HUES64 (cell line): Measurements from ENCODE around the gene BBS4.

ENCODE experiments used
- H3K27ac ChIP-seq: 2 replicates; pipeline ENCODE4 v1.7.0; 2013; ENCODE audit warnings: low read depth, low read length, inconsistent platforms
- H3K27me3 ChIP-seq: 2 replicates; pipeline ENCODE4 v1.6.1; 2013; ENCODE audit warnings: mild to moderate bottlenecking, low read length; ENCODE audit not compliant: insufficient read depth
- H3K36me3 ChIP-seq: 2 replicates; pipeline ENCODE4 v1.6.1; 2013; ENCODE audit warnings: mild to moderate bottlenecking, low read length; ENCODE audit not compliant: insufficient read depth
- H3K4me1 ChIP-seq: 2 replicates; pipeline ENCODE4 v1.6.1; 2013; ENCODE audit warnings: mild to moderate bottlenecking, low read length, moderate library complexity; ENCODE audit not compliant: insufficient read depth
- H3K4me3 ChIP-seq: 2 replicates; pipeline ENCODE4 v1.5.1; 2013; ENCODE audit warnings: mild to moderate bottlenecking, low read length, moderate library complexity
- H3K9ac ChIP-seq: 2 replicates; pipeline ENCODE4 v1.6.1; 2013; ENCODE audit warnings: mild to moderate bottlenecking, low read depth, low read length
- H3K9me3 ChIP-seq: 2 replicates; pipeline ENCODE4 v1.6.1; 2013; ENCODE audit warnings: low read depth, low read length; ENCODE audit not compliant: insufficient read depth
- WGBS: fragments of 150-250, 120-280 bp; methylation state at CpG from one replicate; pipeline ENCODE4 v1.1.7; 2013; ENCODE audit warnings: missing lambda C conversion rate; 5-methylcytosine and 5-hydroxymethylcytosine counted together

BBS4 gene

DNA sequence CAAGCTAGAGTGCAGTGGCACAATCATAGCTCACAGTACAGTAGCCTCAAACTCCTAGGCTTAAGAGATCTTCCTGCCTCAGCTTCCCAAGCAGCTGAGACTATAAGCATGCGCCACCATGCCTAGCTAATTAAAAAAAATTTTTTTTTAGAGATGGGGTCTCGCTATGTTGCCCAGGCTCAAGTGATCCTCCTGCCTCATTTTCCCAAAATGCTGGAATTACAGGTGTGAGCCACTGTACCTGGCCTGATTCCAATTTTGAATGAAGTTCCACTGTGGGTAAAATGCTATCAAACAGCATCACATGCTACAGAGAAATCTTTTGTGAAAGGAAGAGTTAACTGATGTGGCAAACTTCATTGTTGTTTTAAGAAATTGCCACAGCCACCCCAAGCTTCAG, 80.0 kb downstream of the BBS4 start:
- 93% methylated on average over 2 of the region's 2 CpGs for WGBS
- Histone ChIP-seq H3K27ac (no peak overlapping the region), H3K4me1 (no peaks in the 10 kb centered on the region), H3K4me3 (no peak overlapping the region), H3K27me3 (no peaks in the 10 kb centered on the region), H3K36me3 (peaks cover 77% of the 10 kb centered on the region), H3K9ac (no peak overlapping the region), H3K9me3 (peaks cover 26% of the 10 kb centered on the region)

GRCh38 chr15:72766780-72767179, 80.8 kb downstream of the BBS4 start:
- no peak overlapping the region for H3K27ac ChIP-seq
- H3K4me1 ChIP-seq = no peaks in the 10 kb centered on the region
- no peak overlapping the region for H3K4me3 ChIP-seq
- peaks cover 26% of the 10 kb centered on the region for H3K9me3 ChIP-seq
- H3K36me3 ChIP-seq = peaks cover 81% of the 10 kb centered on the region
- H3K9ac ChIP-seq = no peak overlapping the region
- no peaks in the 10 kb centered on the region for H3K27me3 ChIP-seq
- WGBS = 83% methylated on average over 1 of the region's 2 CpGs

DNA sequence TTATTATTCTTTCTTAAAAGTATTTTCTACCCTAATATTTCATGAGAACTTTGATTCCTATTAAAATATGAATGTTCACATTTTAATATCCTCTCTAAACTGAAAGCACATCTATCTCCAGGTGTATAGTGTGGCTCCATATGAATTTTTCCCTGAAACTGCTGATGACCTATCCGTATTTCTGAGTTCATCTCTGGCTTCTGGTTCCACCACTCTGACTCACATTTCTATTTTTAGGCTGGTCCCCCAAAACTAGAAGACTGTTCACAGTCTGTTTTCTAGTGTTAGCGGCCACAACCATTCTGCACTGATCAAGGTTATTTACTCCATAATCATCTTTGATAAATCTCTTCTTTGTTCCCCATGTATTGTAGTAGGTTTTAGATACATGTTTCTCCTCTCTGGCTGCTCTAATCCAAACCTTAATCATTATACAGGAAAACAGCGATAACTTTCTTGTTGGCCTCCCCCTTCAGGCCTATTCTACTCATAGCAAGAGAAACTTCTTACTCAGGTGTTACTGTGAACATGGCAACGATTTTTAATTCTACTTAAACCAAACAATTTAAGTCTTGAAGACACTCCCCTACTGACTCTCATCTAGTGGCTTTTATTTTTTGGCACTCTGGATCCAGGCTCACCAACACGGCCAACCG, 84.8 kb downstream of the BBS4 start:
- Histone ChIP-seq H3K27me3 (no peaks in the 10 kb centered on the region), H3K36me3 (peaks cover 92% of the 10 kb centered on the region), H3K9ac (no peak overlapping the region), H3K4me3 (no peak overlapping the region), H3K27ac (no peak overlapping the region), H3K4me1 (no peaks in the 10 kb centered on the region), H3K9me3 (peaks cover 26% of the 10 kb centered on the region)
- 90% methylated on average over 6 of the region's 6 CpGs for WGBS

GRCh38 chr15:72771329-72771725, 85.3 kb downstream of the BBS4 start:
- 25% methylated on average over 1 of the region's 1 CpG for WGBS
- H3K9me3 ChIP-seq = peaks cover 24% of the 10 kb centered on the region
- no peak overlapping the region for H3K9ac ChIP-seq
- H3K4me1 ChIP-seq = no peaks in the 10 kb centered on the region
- peaks cover 87% of the 10 kb centered on the region for H3K36me3 ChIP-seq
- H3K4me3 ChIP-seq = no peak overlapping the region
- no peaks in the 10 kb centered on the region for H3K27me3 ChIP-seq
- no peak overlapping the region for H3K27ac ChIP-seq

- Histone ChIP-seq H3K36me3 (peaks cover 60% of the 10 kb centered on the region), H3K27me3 (no peaks in the 10 kb centered on the region), H3K4me3 (no peak overlapping the region), H3K9me3 (no peaks in the 10 kb centered on the region), H3K4me1 (no peaks in the 10 kb centered on the region), H3K27ac (no peak overlapping the region), H3K9ac (no peak overlapping the region)
- 97% methylated on average over 2 of the region's 2 CpGs for WGBS
Observed at GRCh38 chr15:72774696-72775383, 88.8 kb downstream of the BBS4 start.

DNA sequence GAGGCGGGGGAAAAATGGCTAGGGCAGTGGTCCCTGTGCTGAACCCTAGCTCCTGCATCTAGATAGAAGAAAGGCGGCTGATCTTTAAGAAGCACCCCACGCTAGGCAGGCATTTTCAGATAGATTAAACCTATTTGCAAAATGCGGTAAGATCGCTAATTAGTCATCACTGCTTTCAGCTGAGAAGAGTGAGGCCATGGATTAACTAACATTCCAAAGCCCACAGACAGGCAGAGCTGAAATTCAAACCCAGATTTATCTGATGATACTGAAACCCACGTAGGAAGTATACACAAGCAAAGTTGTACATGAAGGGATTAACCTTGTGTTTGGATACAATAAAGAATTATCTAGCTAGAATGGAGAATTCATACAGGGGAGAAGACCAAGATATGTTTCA, 92.8 kb downstream of the BBS4 start:
- WGBS = 90% methylated on average over 6 of the region's 6 CpGs
- Histone ChIP-seq H3K4me3 (no peak overlapping the region), H3K27me3 (no peaks in the 10 kb centered on the region), H3K9ac (no peak overlapping the region), H3K36me3 (peaks cover 25% of the 10 kb centered on the region), H3K9me3 (no peaks in the 10 kb centered on the region), H3K4me1 (peaks cover 9% of the 10 kb centered on the region; the same call in 1 of the 2 replicates), H3K27ac (no peak overlapping the region)

DNA sequence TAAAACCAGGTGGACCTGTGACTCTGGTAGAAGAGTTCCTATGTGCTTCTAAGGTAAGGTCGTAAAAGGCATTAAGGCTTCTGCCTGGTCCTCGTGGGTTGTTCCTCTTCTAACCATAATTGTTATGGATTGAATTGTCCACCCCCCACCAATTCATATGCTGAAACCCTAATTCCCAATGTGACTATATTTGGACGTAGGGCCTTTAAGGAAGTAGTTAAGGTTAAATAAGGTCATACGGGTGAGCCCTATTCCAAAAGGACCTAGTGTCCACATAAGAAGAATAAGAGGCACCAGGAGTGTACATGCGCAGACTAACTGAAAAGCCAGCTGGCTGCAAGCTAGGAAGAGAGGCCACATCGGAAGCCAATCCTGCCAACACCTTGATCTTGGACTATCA, 95.6 kb downstream of the BBS4 start:
- peaks cover 9% of the 10 kb centered on the region; the same call in 1 of the 2 replicates for H3K4me1 ChIP-seq
- H3K9me3 ChIP-seq = no peaks in the 10 kb centered on the region
- H3K36me3 ChIP-seq = peaks cover 8% of the 10 kb centered on the region
- no peak overlapping the region for H3K9ac ChIP-seq
- 94% methylated on average over 4 of the region's 6 CpGs for WGBS
- H3K4me3 ChIP-seq = peak overlapping the region; percentile 24; the same call in 1 of the 2 replicates
- H3K27me3 ChIP-seq = no peaks in the 10 kb centered on the region
- H3K27ac ChIP-seq = no peak overlapping the region

- H3K9me3 ChIP-seq = no peaks in the 10 kb centered on the region
- peak overlapping the region; percentile 89 for H3K4me3 ChIP-seq
- peaks cover 9% of the 10 kb centered on the region; the same call in 1 of the 2 replicates for H3K4me1 ChIP-seq
- 67% methylated on average over 10 of the region's 14 CpGs for WGBS
- H3K27ac ChIP-seq = no peak overlapping the region
- no peaks in the 10 kb centered on the region for H3K27me3 ChIP-seq
- H3K36me3 ChIP-seq = peaks cover 8% of the 10 kb centered on the region
- peak overlapping the region; percentile 89 for H3K9ac ChIP-seq
Observed at GRCh38 chr15:72782274-72783003, 96.4 kb downstream of the BBS4 start.

DNA sequence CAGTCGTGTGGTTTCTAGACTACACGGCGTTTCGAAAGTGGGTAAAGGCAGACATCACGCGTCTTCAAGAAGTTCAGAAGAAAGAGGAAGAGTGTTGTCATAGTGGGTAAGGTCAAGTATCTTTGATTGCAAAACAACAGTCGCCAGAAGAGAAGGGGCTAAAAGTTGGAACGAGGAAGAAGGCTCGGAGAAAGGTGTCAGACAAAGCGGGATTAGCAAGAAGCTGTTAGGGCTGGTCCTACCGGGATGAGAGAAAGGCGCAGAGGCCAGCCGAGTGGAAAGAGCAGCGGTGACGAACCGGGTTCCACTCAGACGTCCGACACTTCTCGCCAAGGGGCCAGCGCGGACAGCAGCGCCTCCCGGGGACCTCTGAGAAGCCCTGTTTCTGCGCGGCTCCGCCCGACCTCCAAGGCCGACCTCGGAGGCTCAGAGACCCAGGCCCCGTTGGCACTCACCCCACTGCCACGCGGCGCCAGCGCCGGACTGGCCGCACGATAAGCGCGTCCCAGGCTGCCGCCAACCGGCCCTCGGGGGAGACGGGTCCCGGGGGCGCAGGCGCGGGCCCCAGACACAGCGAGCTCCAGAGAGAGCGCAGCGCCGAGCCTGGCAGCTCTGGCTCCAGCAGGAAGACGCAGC, 97.1 kb downstream of the BBS4 start:
- WGBS = under 1% methylated on average over 52 of the region's 52 CpGs
- H3K27ac ChIP-seq = peak overlapping the region; percentile 84
- H3K27me3 ChIP-seq = no peaks in the 10 kb centered on the region

DNA sequence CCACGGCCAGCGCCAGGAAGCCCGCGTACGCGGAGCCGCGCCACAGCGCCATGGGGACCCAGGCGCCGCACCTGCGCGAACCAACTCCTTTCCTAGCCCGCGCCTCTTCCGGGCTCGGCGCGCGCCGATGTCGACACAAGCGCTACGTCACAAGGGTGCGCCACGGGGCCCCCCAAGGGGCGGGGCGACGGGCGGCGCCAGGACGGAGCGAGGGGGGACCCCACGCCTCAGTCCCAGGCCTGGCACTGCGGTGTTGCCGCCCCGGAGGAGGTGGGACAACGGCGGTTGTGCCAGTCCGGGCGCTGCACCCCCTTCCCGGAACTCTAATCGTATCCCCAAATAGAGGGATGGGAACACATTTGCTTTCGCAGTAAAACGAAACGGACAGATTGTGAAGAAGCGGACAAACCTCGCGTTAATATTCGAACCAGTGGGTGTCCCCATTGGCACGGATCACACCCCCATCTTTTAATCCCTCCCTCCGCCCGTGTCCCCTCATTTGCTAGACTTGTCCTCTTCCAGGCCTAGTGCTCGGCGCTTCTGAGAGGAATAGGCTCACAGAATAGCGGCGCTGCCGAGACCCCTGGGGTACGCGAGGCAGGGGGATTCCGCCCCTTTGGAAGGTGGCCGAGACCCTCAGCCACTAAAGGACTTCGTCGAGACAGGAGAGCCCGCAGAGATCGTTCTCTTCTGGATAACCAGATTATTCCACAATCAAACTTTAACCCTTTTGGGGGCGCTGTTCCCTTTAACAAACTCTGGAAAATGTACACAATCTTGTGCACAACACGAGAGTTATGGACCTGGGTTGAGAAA, 97.8 kb downstream of the BBS4 start, which contains the start of gene ADPGK:
ADPGK (minus strand) TSS at position 119 of the 816 bp plus-strand sequence; CDS start at position 52, 67 bp downstream.
- Histone ChIP-seq H3K27me3 (no peaks in the 10 kb centered on the region; the same call in 1 of the 2 replicates), H3K9me3 (no peaks in the 10 kb centered on the region), H3K9ac (peak within 1 kb of the TSS; percentile 89), H3K36me3 (peaks cover 5% of the 10 kb centered on the region), H3K4me1 (peaks cover 9% of the 10 kb centered on the region; the same call in 1 of the 2 replicates), H3K4me3 (peak within 1 kb of the TSS; percentile 89), H3K27ac (peak within 1 kb of the TSS; percentile 84)
- 1% methylated on average over 68 of the region's 68 CpGs for WGBS

More for the DNA sequence above, 97.1 kb downstream of the BBS4 start:
- Histone ChIP-seq H3K9me3 (no peaks in the 10 kb centered on the region), H3K36me3 (peaks cover 6% of the 10 kb centered on the region), H3K4me3 (peak overlapping the region; percentile 89), H3K4me1 (peaks cover 9% of the 10 kb centered on the region; the same call in 1 of the 2 replicates), H3K9ac (peak overlapping the region; percentile 89)
